Adrenal gland (tissue), 5 donors: ENCODE data around the gene CACNA1D.

Experiments
- CTCF ChIP-seq, 6 experiments: fragments of 450-650 bp in 4 of 6; fragments of 200-600 bp in 2 of 6; sonication (generic) in 1 of 6; IDR thresholded peaks; 1 replicate in 5 of 6; 2 replicates in 1 of 6; pipeline versions ENCODE4 v1.5.1 to v1.8.0; 2016 to 2021; ENCODE audit warnings: antibody characterized with exemption in 6 of 6, mild to moderate bottlenecking in 2 of 6, moderate library complexity in 1 of 6
- POLR2A ChIP-seq, 2 donors: fragments of 450-650 bp; IDR thresholded peaks; one replicate each; pipeline ENCODE4 v1.6.1; 2017; ENCODE audit warnings: antibody characterized with exemption in 2 of 2, mild to moderate bottlenecking in 2 of 2, moderate library complexity in 1 of 2
- donor health status: DM: no; HTN: no; CAD: no.

GRCh38 chr3:53482227-53482626 is 12.2 kb upstream of the CACNA1D start:
- no peak for TF ChIP-seq CTCF (IDR thresholded peaks at IDR 0.05)
- no peak for TF ChIP-seq POLR2A (IDR thresholded peaks at IDR 0.05)
